Large intestine (tissue), 3 donors: ENCODE measurements around the gene OR56A5. TPM values are rescaled to one million over a fixed set of nuclear protein-coding genes. Genes with fewer than 3 reads are reported as not detected.

ENCODE experiments used
- DNase-seq, 2 donors: peaks; one replicate each; pipeline versions ENCODE4 v3.0.0 to v3.0.0-alpha.2; 2013
- H3K27ac ChIP-seq: one replicate; pipeline ENCODE4 v1.5.1; 2013; ENCODE audit warnings: low read length
- H3K27me3 ChIP-seq: 2 replicates; pipeline ENCODE4 v1.6.1; 2013; ENCODE audit warnings: low read length; ENCODE audit not compliant: control insufficient read depth, insufficient read depth
- H3K36me3 ChIP-seq: 2 replicates; pipeline ENCODE4 v1.6.1; 2013; ENCODE audit warnings: low read length; ENCODE audit not compliant: control insufficient read depth, insufficient read depth
- H3K4me1 ChIP-seq: one replicate; pipeline ENCODE4 v1.6.1; 2013; ENCODE audit warnings: low read length; ENCODE audit not compliant: control insufficient read depth, insufficient read depth
- H3K4me3 ChIP-seq: one replicate; pipeline ENCODE4 v1.5.1; 2013; ENCODE audit warnings: low read length
- H3K9me3 ChIP-seq: one replicate; pipeline ENCODE4 v1.6.1; 2013; ENCODE audit warnings: mild to moderate bottlenecking, low read depth, low read length, moderate library complexity; ENCODE audit not compliant: control insufficient read depth
- WGBS: methylation state at CpG from one replicate; pipeline ENCODE4 v1.1.5; 2013; ENCODE audit warnings: low lambda C conversion rate; ENCODE audit not compliant: insufficient coverage; 5-methylcytosine and 5-hydroxymethylcytosine counted together
- polyA plus RNA-seq: library from polyadenylated mRNA; unstranded; fragments of 120-200 nt; gene quantifications from one replicate; pipeline ENCODE4 v1.2.1, GENCODE V29; 2013

Gene OR56A5
- polyA plus RNA-seq, 1 donor: not detected

DNA sequence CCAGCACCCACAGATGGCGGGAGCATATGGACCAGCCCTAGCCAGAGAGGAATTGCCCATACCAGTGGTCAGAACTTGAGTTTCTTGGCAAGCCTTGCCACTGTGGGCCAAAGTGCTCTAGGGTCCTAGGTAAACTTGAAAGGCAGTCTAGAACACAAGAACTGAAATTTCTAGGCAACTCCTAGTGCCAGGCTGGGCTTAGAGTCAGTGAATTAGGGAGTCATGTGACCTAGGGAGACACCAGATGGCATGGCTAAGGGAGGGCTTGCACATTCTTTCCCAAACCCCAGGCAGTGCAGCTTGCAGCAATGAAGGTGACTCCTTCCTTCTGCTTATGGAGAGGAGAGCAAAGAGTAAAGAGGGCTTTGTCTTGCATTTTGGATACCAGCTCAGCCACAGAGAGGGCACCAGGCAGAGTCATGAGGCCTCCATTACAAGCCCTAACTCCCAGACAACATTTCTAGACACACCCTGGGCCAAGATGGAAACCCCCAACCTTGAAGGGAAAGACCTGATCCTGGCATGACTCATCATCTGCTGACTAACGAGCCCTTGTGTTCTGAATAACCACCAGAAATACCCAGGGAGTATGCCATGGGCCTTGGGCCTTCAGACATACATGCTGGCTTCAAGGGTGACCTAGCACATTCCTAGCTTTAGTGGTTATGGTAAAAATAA, 45.4 kb downstream of the OR56A5 start:
- no CpG with 5 or more reads among the region's 2 CpGs for WGBS
- Histone ChIP-seq H3K27ac (no peak overlapping the region), H3K4me1 (no peaks in the 10 kb centered on the region), H3K4me3 (no peak overlapping the region), H3K9me3 (no peaks in the 10 kb centered on the region), H3K27me3 (no peaks in the 10 kb centered on the region), H3K36me3 (no peaks in the 10 kb centered on the region)
- no peak for DNase-seq

Other genes starting within 250 kb of the OR56A5 start
- not detected for gene OR56B1, start 232.0 kb downstream of the OR56A5 start, polyA plus RNA-seq
- gene OR52N4, start 214.3 kb downstream of the OR56A5 start, polyA plus RNA-seq: 0.04 TPM
- gene OR52N5, start 185.1 kb downstream of the OR56A5 start, polyA plus RNA-seq: not detected
- not detected for gene OR52N1, start 177.2 kb downstream of the OR56A5 start, polyA plus RNA-seq
- gene OR52N2, start 159.6 kb downstream of the OR56A5 start, polyA plus RNA-seq: not detected
- gene OR52E6, start 126.6 kb downstream of the OR56A5 start, polyA plus RNA-seq: not detected
- gene OR52E8, start 110.8 kb downstream of the OR56A5 start, polyA plus RNA-seq: not detected
- gene OR52E4, start 87.9 kb downstream of the OR56A5 start, polyA plus RNA-seq: not detected
- gene OR52E5, start 75.3 kb downstream of the OR56A5 start, polyA plus RNA-seq: not detected
- gene OR56A3, start 26.2 kb downstream of the OR56A5 start, polyA plus RNA-seq: not detected
- not detected for gene OR52L1, start 18.5 kb upstream of the OR56A5 start, polyA plus RNA-seq
- not detected for gene OR56A4, start 38.5 kb upstream of the OR56A5 start, polyA plus RNA-seq
- 0.01 TPM for gene OR56A1, start 62.3 kb upstream of the OR56A5 start, polyA plus RNA-seq
- 0.19 TPM for gene OR56B4, start 139.2 kb upstream of the OR56A5 start, polyA plus RNA-seq
- gene OR52B2, start 201.8 kb upstream of the OR56A5 start, polyA plus RNA-seq: not detected
- 0.10 TPM for gene OR52W1, start 230.7 kb upstream of the OR56A5 start, polyA plus RNA-seq
- gene C11orf42, start 237.1 kb upstream of the OR56A5 start, polyA plus RNA-seq: 1.2 TPM